ENCODE results near the gene TNFRSF12A.

GRCh38 chr16:3028716-3029319 lies 8.7 kb downstream of the TNFRSF12A start:
- TF ChIP-seq, protein P1, sequence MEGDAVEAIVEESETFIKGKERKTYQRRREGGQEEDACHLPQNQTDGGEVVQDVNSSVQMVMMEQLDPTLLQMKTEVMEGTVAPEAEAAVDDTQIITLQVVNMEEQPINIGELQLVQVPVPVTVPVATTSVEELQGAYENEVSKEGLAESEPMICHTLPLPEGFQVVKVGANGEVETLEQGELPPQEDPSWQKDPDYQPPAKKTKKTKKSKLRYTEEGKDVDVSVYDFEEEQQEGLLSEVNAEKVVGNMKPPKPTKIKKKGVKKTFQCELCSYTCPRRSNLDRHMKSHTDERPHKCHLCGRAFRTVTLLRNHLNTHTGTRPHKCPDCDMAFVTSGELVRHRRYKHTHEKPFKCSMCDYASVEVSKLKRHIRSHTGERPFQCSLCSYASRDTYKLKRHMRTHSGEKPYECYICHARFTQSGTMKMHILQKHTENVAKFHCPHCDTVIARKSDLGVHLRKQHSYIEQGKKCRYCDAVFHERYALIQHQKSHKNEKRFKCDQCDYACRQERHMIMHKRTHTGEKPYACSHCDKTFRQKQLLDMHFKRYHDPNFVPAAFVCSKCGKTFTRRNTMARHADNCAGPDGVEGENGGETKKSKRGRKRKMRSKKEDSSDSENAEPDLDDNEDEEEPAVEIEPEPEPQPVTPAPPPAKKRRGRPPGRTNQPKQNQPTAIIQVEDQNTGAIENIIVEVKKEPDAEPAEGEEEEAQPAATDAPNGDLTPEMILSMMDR (IDR thresholded peaks at IDR 0.05), result no peak
- TF ChIP-seq POLR2A (IDR thresholded peaks at IDR 0.05), result no peak
